Bronchial epithelial cell (primary cell): Measurements from ENCODE around the gene SARDH. TPM values are rescaled to one million over a fixed set of nuclear protein-coding genes. Genes with fewer than 3 reads are reported as not detected.

Source experiments
- DNase-seq: peaks from one replicate; pipeline ENCODE4 v3.0.0-alpha.2; 2010; ENCODE audit warnings: low read depth
- FAIRE-seq: peaks from 2 replicates; lab custom pipeline; 2011; peaks lifted over from hg19 to GRCh38; lab: Jason Lieb, UNC
- H3K27me3 ChIP-seq: 2 replicates; pipeline ENCODE4 v1.5.1; 2011; ENCODE audit warnings: low read length; ENCODE audit not compliant: control insufficient read depth, insufficient read depth
- H3K36me3 ChIP-seq: 2 replicates; pipeline ENCODE4 v1.5.1; 2011; ENCODE audit warnings: low read length; ENCODE audit not compliant: control insufficient read depth, insufficient read depth
- H3K4me3 ChIP-seq: 2 replicates; pipeline ENCODE4 v1.5.1; 2011; ENCODE audit warnings: mild to moderate bottlenecking, low read depth, low read length, control low read depth
- total RNA-seq: library from RNA; depleted of rRNA; stranded (reverse); fragments of >200 nt; gene quantifications from 2 replicates; pipeline ENCODE4 v1.2.1, GENCODE V29; 2014
- TF ChIP-seq, protein P1 (sequence below): IDR thresholded peaks from 2 replicates; pipeline ENCODE4 v1.5.1; 2011; ENCODE audit warnings: mild to moderate bottlenecking, moderate library complexity, low read length, control low read depth, inconsistent platforms; ENCODE audit not compliant: insufficient read depth, severe bottlenecking

Gene SARDH
- total RNA-seq, 1 donor from 2014 or later: under 0.01 TPM

DNA sequence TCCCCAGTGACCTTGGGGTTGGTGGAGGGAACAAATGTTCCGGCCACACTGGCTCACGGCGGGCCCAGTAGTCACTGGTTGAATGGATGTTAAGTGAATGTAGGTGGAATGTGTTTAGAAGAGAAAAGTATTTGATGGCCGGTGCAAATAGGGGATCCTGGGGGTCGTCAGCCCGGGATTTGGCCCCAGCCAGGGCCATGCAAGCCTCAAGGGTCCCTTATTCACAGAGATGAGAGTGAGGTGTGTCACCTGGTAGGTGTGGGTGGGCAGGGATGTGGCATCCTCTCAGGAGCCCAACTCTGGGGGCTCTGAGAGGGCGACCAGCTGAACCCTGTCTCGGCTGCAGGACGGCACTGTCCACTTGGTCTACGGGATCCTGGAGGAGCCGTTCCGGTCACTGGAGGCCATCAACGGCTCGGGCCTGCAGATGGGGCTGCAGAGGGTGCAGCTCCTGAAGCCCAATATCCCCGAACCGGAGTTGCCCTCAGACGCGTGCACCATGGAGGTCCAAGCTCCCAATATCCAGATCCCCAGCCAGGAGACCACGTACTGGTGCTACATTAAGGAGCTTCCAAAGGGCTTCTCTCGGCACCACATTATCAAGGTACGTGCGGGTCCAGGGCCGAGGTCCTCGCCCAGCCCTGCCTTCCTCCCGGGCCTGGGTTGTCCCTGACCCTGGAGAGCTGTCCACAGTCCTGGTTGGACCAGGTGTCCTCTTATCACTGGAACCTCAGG is 96.1 kb downstream of the SARDH start:
- Histone ChIP-seq H3K27me3 (peaks cover 6% of the 10 kb centered on the region), H3K4me3 (no peak overlapping the region), H3K36me3 (no peaks in the 10 kb centered on the region)
- TF ChIP-seq, protein P1, sequence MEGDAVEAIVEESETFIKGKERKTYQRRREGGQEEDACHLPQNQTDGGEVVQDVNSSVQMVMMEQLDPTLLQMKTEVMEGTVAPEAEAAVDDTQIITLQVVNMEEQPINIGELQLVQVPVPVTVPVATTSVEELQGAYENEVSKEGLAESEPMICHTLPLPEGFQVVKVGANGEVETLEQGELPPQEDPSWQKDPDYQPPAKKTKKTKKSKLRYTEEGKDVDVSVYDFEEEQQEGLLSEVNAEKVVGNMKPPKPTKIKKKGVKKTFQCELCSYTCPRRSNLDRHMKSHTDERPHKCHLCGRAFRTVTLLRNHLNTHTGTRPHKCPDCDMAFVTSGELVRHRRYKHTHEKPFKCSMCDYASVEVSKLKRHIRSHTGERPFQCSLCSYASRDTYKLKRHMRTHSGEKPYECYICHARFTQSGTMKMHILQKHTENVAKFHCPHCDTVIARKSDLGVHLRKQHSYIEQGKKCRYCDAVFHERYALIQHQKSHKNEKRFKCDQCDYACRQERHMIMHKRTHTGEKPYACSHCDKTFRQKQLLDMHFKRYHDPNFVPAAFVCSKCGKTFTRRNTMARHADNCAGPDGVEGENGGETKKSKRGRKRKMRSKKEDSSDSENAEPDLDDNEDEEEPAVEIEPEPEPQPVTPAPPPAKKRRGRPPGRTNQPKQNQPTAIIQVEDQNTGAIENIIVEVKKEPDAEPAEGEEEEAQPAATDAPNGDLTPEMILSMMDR: no peak
- DNase-seq (no peak), FAIRE-seq (no peak)

DNA sequence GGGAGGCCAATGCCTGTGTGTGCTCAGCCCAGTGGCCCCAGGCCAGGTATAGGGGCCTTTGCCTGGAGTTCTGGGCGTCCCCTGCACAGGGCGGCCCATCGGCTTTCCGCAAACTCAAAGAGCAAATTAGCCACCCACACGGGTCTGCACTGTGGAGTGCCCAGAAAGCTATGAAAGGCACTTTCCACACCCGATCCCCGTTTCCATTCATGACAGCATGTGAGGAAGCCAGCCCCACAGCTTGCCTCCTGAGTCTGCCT is 96.8 kb downstream of the SARDH start:
- DNase-seq (no peak), FAIRE-seq (no peak)
- Histone ChIP-seq H3K36me3 (no peaks in the 10 kb centered on the region), H3K4me3 (no peak overlapping the region), H3K27me3 (peaks cover 6% of the 10 kb centered on the region)
- TF ChIP-seq, protein P1: no peak

DNA sequence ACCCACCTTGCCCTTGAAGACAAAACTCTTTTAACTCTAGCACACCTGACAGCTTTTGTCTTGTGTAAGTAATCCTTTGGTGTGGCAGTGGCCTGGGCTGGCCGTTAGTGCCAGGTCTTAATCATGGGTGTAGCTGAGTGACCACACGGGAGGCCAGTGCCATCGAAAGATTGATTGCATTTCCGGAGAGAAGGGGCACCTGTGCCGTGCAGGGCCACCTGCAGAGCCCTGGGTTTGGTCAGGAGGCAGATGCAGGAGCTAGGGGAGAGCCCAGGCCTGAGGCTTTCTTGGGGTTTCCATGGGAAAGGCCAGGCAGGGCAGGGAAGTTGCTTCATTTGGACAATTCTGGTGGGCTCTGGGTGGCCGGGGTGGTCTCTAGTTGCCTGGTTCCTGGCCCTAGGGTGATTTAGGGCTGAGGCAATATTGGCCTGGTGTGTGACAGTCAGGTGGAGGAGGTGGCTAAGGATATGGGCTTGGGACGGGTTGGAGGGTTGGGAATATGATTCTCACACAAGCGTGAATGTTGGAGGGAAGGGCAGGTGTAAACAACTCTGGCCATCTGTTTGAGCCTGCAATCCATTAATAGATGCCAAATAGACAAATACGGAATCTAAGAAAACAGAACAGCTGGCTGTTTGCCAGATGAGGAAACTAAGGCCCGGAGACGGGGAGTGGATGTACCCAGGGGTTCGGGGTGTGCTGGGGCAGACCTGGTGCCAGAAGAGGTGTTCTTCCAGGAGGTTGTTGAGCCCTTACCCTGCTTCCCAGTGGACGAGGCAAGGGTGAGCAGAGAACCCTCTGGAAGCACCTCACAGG is 97.4 kb downstream of the SARDH start:
- FAIRE-seq: no peak
- TF ChIP-seq, protein P1: no peak
- peaks cover 6% of the 10 kb centered on the region for H3K27me3 ChIP-seq

DNA sequence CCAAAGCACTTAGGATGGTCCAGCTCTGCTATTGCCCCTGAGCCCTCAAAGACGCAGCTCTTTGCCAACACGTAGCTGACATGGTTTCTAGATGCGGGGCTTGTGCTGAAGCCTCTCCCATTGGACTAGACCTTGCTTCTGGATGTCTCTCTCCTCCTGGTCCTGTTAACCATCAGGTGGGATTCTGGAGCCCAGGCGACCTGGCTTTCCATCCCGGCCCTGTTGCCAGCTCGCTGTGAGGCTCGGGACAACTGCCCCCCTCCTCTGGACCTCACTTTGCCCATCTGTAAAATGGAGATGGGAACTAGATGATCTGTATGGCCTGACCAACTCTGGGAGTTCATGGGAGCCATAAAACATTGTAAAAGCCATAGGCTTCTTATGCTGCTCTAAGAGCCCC is 98.0 kb downstream of the SARDH start:
- H3K4me3 ChIP-seq: no peak overlapping the region
- no peak for DNase-seq
- no peaks in the 10 kb centered on the region for H3K36me3 ChIP-seq
- TF ChIP-seq, protein P1: no peak
- peaks cover 4% of the 10 kb centered on the region for H3K27me3 ChIP-seq
- FAIRE-seq: no peak

More for the DNA sequence above, 97.4 kb downstream of the SARDH start:
- H3K36me3 ChIP-seq: no peaks in the 10 kb centered on the region
- DNase-seq: no peak
- H3K4me3 ChIP-seq: no peak overlapping the region

- Histone ChIP-seq H3K4me3 (no peak overlapping the region), H3K27me3 (peaks cover 4% of the 10 kb centered on the region), H3K36me3 (no peaks in the 10 kb centered on the region)
- TF ChIP-seq, protein P1: no peak
- DNase-seq (no peak), FAIRE-seq (no peak)
These were observed 98.5 kb downstream of the SARDH start for GRCh38 chr9:133639613-133640012.
